Measurements from ENCODE around the gene LRP8. TPM values are rescaled to one million over a fixed set of nuclear protein-coding genes. Genes with fewer than 3 reads are reported as not detected.

Gene LRP8
- total RNA-seq, 2 donors from 2014 or later: 4.7 to 15.3 TPM

DNA sequence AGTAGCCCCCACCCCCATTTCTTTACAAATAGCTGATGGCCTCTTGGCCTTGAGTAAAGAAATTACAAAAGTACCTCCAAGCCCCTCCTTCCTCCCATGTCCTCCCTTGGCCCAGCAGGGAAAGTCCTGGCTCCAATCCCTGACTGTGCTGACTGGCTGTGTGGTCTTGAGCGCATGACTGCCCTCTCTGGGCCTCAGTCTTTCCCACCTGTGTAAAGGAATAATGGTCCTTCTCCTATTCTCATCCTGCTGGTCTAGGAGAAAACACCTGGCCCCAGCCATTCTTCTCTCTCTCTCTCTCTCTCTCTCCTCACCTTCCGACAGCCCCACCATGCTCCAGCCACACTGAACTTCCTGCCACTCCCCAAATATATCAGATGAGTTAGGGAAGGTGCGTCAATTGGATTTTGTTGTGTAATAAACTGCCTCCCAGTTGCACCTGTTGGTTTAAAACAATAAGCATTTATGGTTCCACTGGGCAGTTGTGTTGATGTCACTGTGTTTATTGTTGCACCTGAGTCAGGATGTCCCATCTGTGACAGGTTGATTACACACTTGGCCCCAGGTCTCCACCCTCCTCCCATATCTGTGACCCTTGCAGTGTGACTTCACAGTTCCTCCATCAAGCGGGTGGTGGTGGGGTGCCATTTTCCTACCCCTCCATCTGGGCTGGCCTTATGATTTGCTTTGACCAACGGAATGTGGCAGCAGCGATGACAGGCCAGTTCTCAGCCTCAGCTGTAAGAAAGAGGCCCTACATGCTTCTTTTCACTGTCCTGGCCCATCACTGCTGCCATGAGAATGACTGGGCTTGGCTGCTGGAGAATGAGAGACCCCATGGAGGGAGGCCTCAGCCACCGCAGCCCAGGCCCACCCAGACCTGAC is 22.3 kb upstream of the LRP8 start:
- no peak overlapping the region for H3K27ac ChIP-seq
- H3K36me3 ChIP-seq: no peaks in the 10 kb centered on the region
- DNase-seq: peak; percentile 14
- intact Hi-C loops (cut with DNase I): no loop called here
- H3K4me3 ChIP-seq: no peak overlapping the region
- H3K9ac ChIP-seq (ENCODE audit: low read depth in 2 of 2, low read length in 2 of 2): no peak overlapping the region
- H3K9me3 ChIP-seq: no peaks in the 10 kb centered on the region
- TF ChIP-seq, protein P1, sequence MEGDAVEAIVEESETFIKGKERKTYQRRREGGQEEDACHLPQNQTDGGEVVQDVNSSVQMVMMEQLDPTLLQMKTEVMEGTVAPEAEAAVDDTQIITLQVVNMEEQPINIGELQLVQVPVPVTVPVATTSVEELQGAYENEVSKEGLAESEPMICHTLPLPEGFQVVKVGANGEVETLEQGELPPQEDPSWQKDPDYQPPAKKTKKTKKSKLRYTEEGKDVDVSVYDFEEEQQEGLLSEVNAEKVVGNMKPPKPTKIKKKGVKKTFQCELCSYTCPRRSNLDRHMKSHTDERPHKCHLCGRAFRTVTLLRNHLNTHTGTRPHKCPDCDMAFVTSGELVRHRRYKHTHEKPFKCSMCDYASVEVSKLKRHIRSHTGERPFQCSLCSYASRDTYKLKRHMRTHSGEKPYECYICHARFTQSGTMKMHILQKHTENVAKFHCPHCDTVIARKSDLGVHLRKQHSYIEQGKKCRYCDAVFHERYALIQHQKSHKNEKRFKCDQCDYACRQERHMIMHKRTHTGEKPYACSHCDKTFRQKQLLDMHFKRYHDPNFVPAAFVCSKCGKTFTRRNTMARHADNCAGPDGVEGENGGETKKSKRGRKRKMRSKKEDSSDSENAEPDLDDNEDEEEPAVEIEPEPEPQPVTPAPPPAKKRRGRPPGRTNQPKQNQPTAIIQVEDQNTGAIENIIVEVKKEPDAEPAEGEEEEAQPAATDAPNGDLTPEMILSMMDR (IDR thresholded peaks at IDR 0.05): no peak
- H3K27me3 ChIP-seq: no peaks in the 10 kb centered on the region
- no peaks in the 10 kb centered on the region for H3K4me1 ChIP-seq

DNA sequence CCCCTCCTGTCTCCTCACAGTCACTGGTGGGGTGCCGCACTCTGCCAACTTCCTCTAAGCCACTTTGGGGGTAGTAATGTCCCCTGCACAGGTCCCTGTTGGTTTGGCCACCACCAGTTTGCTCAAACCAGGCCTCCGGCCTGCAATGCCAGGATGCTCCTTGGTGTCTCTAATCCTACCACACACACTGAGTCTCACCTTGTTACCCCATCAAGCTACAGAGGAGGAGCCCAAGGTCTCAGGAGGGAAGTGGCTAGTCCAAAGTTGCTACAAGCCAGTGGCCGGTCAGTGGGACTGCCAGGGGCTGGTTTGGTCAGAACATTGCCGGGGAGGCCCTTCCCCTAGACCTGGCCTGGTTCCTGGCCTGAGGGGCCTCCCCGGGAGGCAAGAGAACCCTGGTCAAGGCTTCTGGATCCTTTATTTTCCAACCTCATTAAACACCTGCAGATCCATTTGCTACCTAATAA is 21.5 kb upstream of the LRP8 start:
- TF ChIP-seq, protein P1 (IDR thresholded peaks at IDR 0.05): no peak
- intact Hi-C loops (cut with DNase I): no loop called here
- no peak overlapping the region for H3K9ac ChIP-seq (ENCODE audit: low read depth in 2 of 2, low read length in 2 of 2)

DNA sequence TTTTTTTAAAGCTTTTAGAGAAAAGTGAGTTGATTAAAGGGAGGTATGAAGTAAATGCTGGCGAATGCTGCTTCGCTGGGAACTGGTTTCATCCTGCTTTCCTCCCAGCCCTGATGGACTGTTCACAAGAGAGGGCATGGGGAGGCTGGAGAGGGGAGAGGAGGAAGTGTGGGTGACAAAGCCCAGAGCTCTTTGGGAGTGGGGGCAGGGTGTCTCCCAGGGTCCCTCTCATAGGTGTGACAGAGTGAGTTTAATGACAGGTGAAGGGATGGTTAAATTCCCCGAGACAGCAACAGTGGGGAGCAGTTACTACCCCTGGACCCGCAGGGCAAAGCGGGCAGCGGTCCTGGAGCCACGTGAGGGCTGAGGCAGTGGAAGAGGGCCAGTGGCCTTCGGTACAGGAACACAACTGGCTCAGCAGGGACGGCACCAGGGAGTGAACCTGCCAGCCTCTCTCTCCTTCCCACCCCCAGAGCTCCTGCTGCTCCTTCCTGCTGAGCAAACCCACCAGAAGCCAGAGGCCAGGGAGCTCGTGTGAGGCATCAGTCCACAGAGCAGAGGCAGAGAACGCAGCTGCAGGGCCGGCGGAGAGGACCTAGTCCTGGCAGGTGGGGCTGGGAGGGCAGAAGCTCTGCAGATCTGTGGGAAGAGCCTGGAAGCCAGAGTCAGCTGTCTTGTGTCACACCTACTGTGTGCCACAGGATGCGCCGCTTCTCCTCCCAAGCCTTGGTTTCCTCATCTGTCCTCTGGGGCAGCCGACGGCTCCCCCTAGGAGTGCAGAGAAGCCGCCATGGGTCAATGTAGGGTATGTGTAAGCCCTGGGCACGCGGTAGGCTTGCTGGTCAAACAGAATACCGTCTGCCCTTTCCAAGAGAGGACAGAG is 20.9 kb upstream of the LRP8 start:
- TF ChIP-seq, protein P1 (IDR thresholded peaks at IDR 0.05): no peak
- no peaks in the 10 kb centered on the region for H3K27me3 ChIP-seq
- H3K9me3 ChIP-seq: no peaks in the 10 kb centered on the region
- H3K4me1 ChIP-seq: no peaks in the 10 kb centered on the region
- no peak overlapping the region for H3K4me3 ChIP-seq
- no peak overlapping the region for H3K9ac ChIP-seq (ENCODE audit: low read depth in 2 of 2, low read length in 2 of 2)
- no peak overlapping the region for H3K27ac ChIP-seq
- intact Hi-C loops (cut with DNase I): no loop called here
- DNase-seq: peak; percentile 7
- H3K36me3 ChIP-seq: no peaks in the 10 kb centered on the region

More for the DNA sequence above, 21.5 kb upstream of the LRP8 start:
- H3K4me1 ChIP-seq: no peaks in the 10 kb centered on the region
- no peaks in the 10 kb centered on the region for H3K36me3 ChIP-seq
- H3K9me3 ChIP-seq: no peaks in the 10 kb centered on the region
- H3K4me3 ChIP-seq: no peak overlapping the region
- DNase-seq: peak; percentile 13
- no peaks in the 10 kb centered on the region for H3K27me3 ChIP-seq
- no peak overlapping the region for H3K27ac ChIP-seq

DNA sequence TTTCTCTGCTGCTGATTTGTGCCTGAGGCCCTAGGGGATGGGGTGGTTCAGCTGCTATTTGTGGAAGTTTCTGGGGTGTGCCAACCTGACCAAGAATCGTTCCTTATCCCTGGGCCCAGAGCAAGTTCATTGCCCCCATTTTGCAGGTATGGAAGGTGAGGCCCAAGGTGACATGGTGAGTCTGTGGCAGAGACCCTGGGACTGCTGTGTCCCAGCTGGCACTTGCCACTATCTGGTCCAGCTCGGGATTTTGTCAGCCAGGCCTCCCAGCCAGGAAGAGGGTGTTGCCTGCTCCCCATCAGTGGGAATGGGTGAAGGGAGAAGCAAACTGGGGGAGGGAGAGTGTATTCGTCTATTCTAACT is 18.9 kb upstream of the LRP8 start:
- H3K9ac ChIP-seq (ENCODE audit: low read depth in 2 of 2, low read length in 2 of 2): no peak overlapping the region
- no peak for DNase-seq

More for the DNA sequence above, 18.9 kb upstream of the LRP8 start:
- Histone ChIP-seq H3K27me3 (no peaks in the 10 kb centered on the region), H3K27ac (no peak overlapping the region), H3K4me3 (no peak overlapping the region), H3K9me3 (no peaks in the 10 kb centered on the region), H3K4me1 (no peaks in the 10 kb centered on the region), H3K36me3 (no peaks in the 10 kb centered on the region)
- TF ChIP-seq, protein P1 (IDR thresholded peaks at IDR 0.05): no peak
- intact Hi-C loops (cut with DNase I): no loop called here
